Adrenal gland (tissue), 12 donors: Measurements from ENCODE around the gene ZCCHC4. TPM values are rescaled to one million over a fixed set of nuclear protein-coding genes. Genes with fewer than 3 reads are reported as not detected.

Experiments used
- DNase-seq, 7 donors: peaks; one replicate each; pipeline ENCODE4 v3.0.0-alpha.2; 2019 to 2020
- H3K27ac ChIP-seq, 5 donors: fragments of 200-600 bp; sonication (generic) in 4 of 5; 1 replicate in 3 of 5; 2 replicates in 2 of 5; pipeline versions ENCODE4 v1.5.1 to v1.8.0; 2016 to 2020; ENCODE audit warnings: mild to moderate bottlenecking in 1 of 5
- H3K27me3 ChIP-seq: fragments of 200-600 bp; 2 replicates; pipeline ENCODE4 v1.8.0; 2021
- H3K36me3 ChIP-seq, 2 donors: fragments of 200-600 bp; replicated peaks in 1 of 2; 1 replicate in 1 of 2; 2 replicates in 1 of 2; pipeline versions ENCODE4 v1.5.1 to v1.8.0; 2018 to 2022
- H3K4me1 ChIP-seq, 2 donors: fragments of 200-600 bp; replicated peaks in 1 of 2; 1 replicate in 1 of 2; 2 replicates in 1 of 2; pipeline versions ENCODE4 v1.5.1 to v1.8.0; 2018 to 2021
- H3K4me3 ChIP-seq, 4 donors: fragments of 200-600 bp; sonication (generic) in 3 of 4; one replicate each; pipeline ENCODE4 v1.5.1; 2016 to 2018
- H3K9me3 ChIP-seq, 3 donors: fragments of 200-600 bp; sonication (generic) in 1 of 3; replicated peaks in 1 of 3; 1 replicate in 2 of 3; 2 replicates in 1 of 3; pipeline versions ENCODE4 v1.5.1 to v1.8.0; 2016 to 2021
- CTCF ChIP-seq, 6 experiments: fragments of 450-650 bp in 4 of 6; fragments of 200-600 bp in 2 of 6; sonication (generic) in 1 of 6; IDR thresholded peaks; 1 replicate in 5 of 6; 2 replicates in 1 of 6; pipeline versions ENCODE4 v1.5.1 to v1.8.0; 2016 to 2021; ENCODE audit warnings: antibody characterized with exemption in 6 of 6, mild to moderate bottlenecking in 2 of 6, moderate library complexity in 1 of 6
- POLR2A ChIP-seq, 2 donors: fragments of 450-650 bp; IDR thresholded peaks; one replicate each; pipeline ENCODE4 v1.6.1; 2017; ENCODE audit warnings: antibody characterized with exemption in 2 of 2, mild to moderate bottlenecking in 2 of 2, moderate library complexity in 1 of 2
- WGBS, 4 donors: extraction: QIAGEN DNeasy Blood & Tissue Kit in 2 of 4; methylation state at CpG; one replicate each; pipeline versions ENCODE4 v1.1.5 to v1.1.7; 2013 to 2017; 5-methylcytosine and 5-hydroxymethylcytosine counted together
- intact Hi-C, 2 donors: fragments of 100-400 bp; cut with DNase I; formaldehyde crosslinking; loops; one replicate each; pipeline versions ENCODE4 v1.14.1 to v1.15.0; 2022 to 2023
- polyA plus RNA-seq, 3 donors: library from polyadenylated mRNA; stranded (reverse); fragments of 200-250 nt in 2 of 3; fragments of 350-450 nt in 1 of 3; fragmentation: Illumina TruSeq in 1 of 3; extraction: RNeasy Lipid Tissue Mini Kit (QIAGEN cat#74804) in 1 of 3; gene quantifications; one replicate each; pipeline ENCODE4 v1.2.3, GENCODE V29; 2013 to 2014
- total RNA-seq, 9 donors: library from RNA; depleted of rRNA in 4 of 9; stranded (reverse); fragments of >200 nt in 4 of 9; fragments of 120-200 nt in 1 of 9; fragmentation: NEBNext Ultra II Directional in 1 of 9; extraction: Animal tissue kit (Norgen Biotek cat#: 25700) in 1 of 9; gene quantifications; one replicate each; pipeline versions ENCODE4 v1.1.0 to v1.2.4, GENCODE V29; 2013 to 2023
- donor health status: healthy with polysubstance abuse.
- donor health status: Bipolar disorder and iron deficiency.
- donor health status: DM: yes; HTN: yes; CAD: no.
- donor health status: DM: no; HTN: no; CAD: no.
- donor health status: DM: no; HTN: no; CAD: no.
- donor health status: DM: yes; HTN: yes; CAD: no.

ZCCHC4 gene
- total and polyA plus RNA-seq, 12 donors: 4.8 to 14.8 (median 10.4) TPM

- no peak overlapping the region for H3K27ac ChIP-seq
- no peaks in the 10 kb centered on the region for H3K27me3 ChIP-seq
- TF ChIP-seq POLR2A (IDR thresholded peaks at IDR 0.05) (no peak), CTCF (IDR thresholded peaks at IDR 0.05) (no peak)
- no peak for DNase-seq
- intact Hi-C loops: loop anchor here in 1 of 2 donors (5.0 kb wide), 1 partner anchor 61 kb away; no protein-coding TSS in a partner anchor
- no peaks in the 10 kb centered on the region for H3K36me3 ChIP-seq
- H3K4me3 ChIP-seq: no peak overlapping the region
- WGBS, 4 donors: 69 to 88% (median 84%) methylated on average over 4 of the region's 4 CpGs
- no peaks in the 10 kb centered on the region for H3K9me3 ChIP-seq
- H3K4me1 ChIP-seq: no peaks in the 10 kb centered on the region
These were observed 6.0 kb upstream of the ZCCHC4 start for GRCh38 chr4:25306518-25307057.

- TF ChIP-seq POLR2A (IDR thresholded peaks at IDR 0.05) (no peak), CTCF (IDR thresholded peaks at IDR 0.05) (no peak)
- WGBS, 4 donors: 82 to 85% (median 83%) methylated on average over 4 to 7 of the region's 7 CpGs
- no peak for DNase-seq
- H3K36me3 ChIP-seq: no peaks in the 10 kb centered on the region
- H3K27ac ChIP-seq: no peak overlapping the region
- H3K9me3 ChIP-seq: no peaks in the 10 kb centered on the region
- H3K27me3 ChIP-seq: no peaks in the 10 kb centered on the region
- H3K4me1 ChIP-seq: no peaks in the 10 kb centered on the region
- intact Hi-C loops: loop anchor here in 1 of 2 donors (5.0 kb wide), 1 partner anchor 60 kb away; no protein-coding TSS in a partner anchor
- H3K4me3 ChIP-seq: no peak overlapping the region
These were observed 5.0 kb upstream of the ZCCHC4 start for GRCh38 chr4:25307596-25307995.

GRCh38 chr4:25308306-25308705 lies 4.3 kb upstream of the ZCCHC4 start:
- intact Hi-C loops: loop anchor here in 1 of 2 donors (5.0 kb wide), 1 partner anchor 59 kb away; no protein-coding TSS in a partner anchor
- Histone ChIP-seq H3K9me3 (no peaks in the 10 kb centered on the region), H3K27me3 (no peaks in the 10 kb centered on the region), H3K4me3 (no peak overlapping the region), H3K36me3 (no peaks in the 10 kb centered on the region), H3K27ac (no peak overlapping the region), H3K4me1 (peaks cover 0 to 2% of the 10 kb centered on the region in 2 donors)
- no peak for DNase-seq
- TF ChIP-seq CTCF (IDR thresholded peaks at IDR 0.05) (no peak), POLR2A (IDR thresholded peaks at IDR 0.05) (no peak)
- 79 to 96% (median 83%) methylated on average over 2 of the region's 2 CpGs for WGBS, 4 donors

- WGBS, 4 donors: 40 to 55% (median 51%) methylated on average over 7 of the region's 7 CpGs
- intact Hi-C loops: loop anchor here in 1 of 2 donors (5.0 kb wide), 1 partner anchor 59 kb away; no protein-coding TSS in a partner anchor
- DNase-seq: no peak
These were observed 3.8 kb upstream of the ZCCHC4 start for GRCh38 chr4:25308761-25309160.

More at GRCh38 chr4:25308761-25309160, 3.8 kb upstream of the ZCCHC4 start:
- TF ChIP-seq CTCF (IDR thresholded peaks at IDR 0.05) (no peak), POLR2A (IDR thresholded peaks at IDR 0.05) (no peak)
- H3K9me3 ChIP-seq: no peaks in the 10 kb centered on the region
- H3K27ac ChIP-seq: no peak overlapping the region
- no peaks in the 10 kb centered on the region for H3K27me3 ChIP-seq
- H3K4me1 ChIP-seq: peaks cover 0 to 6% of the 10 kb centered on the region in 2 donors
- H3K36me3 ChIP-seq: no peaks in the 10 kb centered on the region
- H3K4me3 ChIP-seq: no peak overlapping the region
